DND-41 (cell line): ENCODE results near the gene PLEKHA7.

ENCODE experiments used
- EZH2 ChIP-seq: IDR thresholded peaks from 3 replicates; pipeline ENCODE4 v1.6.1; 2012; ENCODE audit warnings: borderline replicate concordance, low read depth, mild to moderate bottlenecking, moderate library complexity, low read length, inconsistent platforms; ENCODE audit not compliant: severe bottlenecking
- TF ChIP-seq, protein P1 (sequence below): IDR thresholded peaks from 2 replicates; pipeline ENCODE4 v1.5.1; 2012; ENCODE audit warnings: borderline replicate concordance, low read length, moderate library complexity, mild to moderate bottlenecking; ENCODE audit not compliant: poor library complexity, severe bottlenecking; ENCODE audit errors: extremely low read depth

DNA sequence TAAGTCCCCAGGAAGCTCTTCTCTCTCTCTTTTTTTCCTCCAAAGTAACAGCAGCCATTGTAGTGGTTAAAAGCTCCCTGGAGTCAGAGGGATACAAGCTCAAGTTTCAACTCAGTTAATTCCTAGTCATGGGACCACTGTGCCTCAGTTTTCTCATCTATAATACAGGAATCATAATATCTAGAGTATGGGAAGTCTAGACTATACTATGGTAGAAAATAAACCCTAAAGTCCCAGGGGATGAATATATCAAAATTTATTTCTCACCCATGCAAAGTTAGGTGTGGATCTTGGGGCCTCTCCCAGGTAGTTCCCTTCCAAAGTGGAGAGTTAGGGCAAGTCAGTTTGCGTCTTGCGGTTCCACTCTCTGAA, 242.1 kb downstream of the PLEKHA7 start:
- TF ChIP-seq, protein P1, sequence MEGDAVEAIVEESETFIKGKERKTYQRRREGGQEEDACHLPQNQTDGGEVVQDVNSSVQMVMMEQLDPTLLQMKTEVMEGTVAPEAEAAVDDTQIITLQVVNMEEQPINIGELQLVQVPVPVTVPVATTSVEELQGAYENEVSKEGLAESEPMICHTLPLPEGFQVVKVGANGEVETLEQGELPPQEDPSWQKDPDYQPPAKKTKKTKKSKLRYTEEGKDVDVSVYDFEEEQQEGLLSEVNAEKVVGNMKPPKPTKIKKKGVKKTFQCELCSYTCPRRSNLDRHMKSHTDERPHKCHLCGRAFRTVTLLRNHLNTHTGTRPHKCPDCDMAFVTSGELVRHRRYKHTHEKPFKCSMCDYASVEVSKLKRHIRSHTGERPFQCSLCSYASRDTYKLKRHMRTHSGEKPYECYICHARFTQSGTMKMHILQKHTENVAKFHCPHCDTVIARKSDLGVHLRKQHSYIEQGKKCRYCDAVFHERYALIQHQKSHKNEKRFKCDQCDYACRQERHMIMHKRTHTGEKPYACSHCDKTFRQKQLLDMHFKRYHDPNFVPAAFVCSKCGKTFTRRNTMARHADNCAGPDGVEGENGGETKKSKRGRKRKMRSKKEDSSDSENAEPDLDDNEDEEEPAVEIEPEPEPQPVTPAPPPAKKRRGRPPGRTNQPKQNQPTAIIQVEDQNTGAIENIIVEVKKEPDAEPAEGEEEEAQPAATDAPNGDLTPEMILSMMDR: no peak
- no peak for TF ChIP-seq EZH2
